HCT116 (cell line): ENCODE data around the gene EML3. TPM values are rescaled to one million over a fixed set of nuclear protein-coding genes. Genes with fewer than 3 reads are reported as not detected.

Source experiments
- ATAC-seq: fragments of 200-7000 bp; cut with Tn5 transposase; 2 replicates; pipeline ENCODE4 v1.9.1; 2020; ENCODE audit warnings: mild to moderate bottlenecking, moderate library complexity
- BruUV-seq: library from RNA; stranded (reverse); fragments of 400-500 nt; replicated peaks from 2 replicates; lab custom pipeline; 2021; lab: Mats Ljungman, UMichigan
- CTCF ChIA-PET: fragments of 300-600 bp; sonication (Branson Sonifier 250); formaldehyde crosslinking; loops from one replicate; lab custom pipeline; 2021; ENCODE audit warnings: antibody characterized with exemption; lab: Charles Lee
- POLR2A ChIA-PET: fragments of 300-600, 350-600 bp; sonication (Branson Sonifier 250); formaldehyde crosslinking; loops from one replicate; lab custom pipeline; 2021; ENCODE audit warnings: antibody characterized with exemption; lab: Charles Lee
- RAD21 ChIA-PET, 2 experiments: fragments of 300-600 bp; sonication (Branson Sonifier 250); formaldehyde crosslinking; loops; one replicate each; lab custom pipeline; 2023; ENCODE audit warnings: low total read pairs in 2 of 2; ENCODE audit not compliant: uncharacterized antibody in 2 of 2, unreplicated experiment in 2 of 2, low non-redundant PET in 1 of 2; lab: Charles Lee
- DNase-seq: peaks from one replicate; pipeline ENCODE4 v3.0.0-alpha.2; 2010; ENCODE audit warnings: low read depth, low spot score
- H2AFZ ChIP-seq: fragments of 200-600 bp; shearing (Covaris generic), sonication (generic); 2 replicates; pipeline ENCODE4 v1.6.1; 2017; ENCODE audit warnings: low read depth, mixed run types, mixed read lengths, antibody characterized with exemption, low read length; ENCODE audit not compliant: poor library complexity, severe bottlenecking
- H3K27ac ChIP-seq: 2 replicates; pipeline ENCODE4 v1.5.1; 2012; ENCODE audit warnings: low read depth, low read length
- H3K27me3 ChIP-seq: fragments of 200-600 bp; sonication (generic); 2 replicates; pipeline ENCODE4 v1.6.1; 2016; ENCODE audit warnings: mixed run types, low read length, mixed read lengths; ENCODE audit not compliant: insufficient read depth
- H3K36me3 ChIP-seq, 2 experiments: fragments of 200-500 bp in 1 of 2; fragments of 200-600 bp in 1 of 2; sonication (Bioruptor generic) in 1 of 2; sonication (generic) in 1 of 2; 2 replicates each; pipeline versions ENCODE4 v1.5.1 to v1.6.1; 2014 to 2016; ENCODE audit warnings: low read length in 2 of 2, inconsistent platforms in 1 of 2, mixed read lengths in 1 of 2, mixed run types in 1 of 2; ENCODE audit not compliant: insufficient read depth in 2 of 2, control insufficient read depth in 1 of 2
- H3K4me1 ChIP-seq, 2 experiments: fragments of 200-600 bp in 1 of 2; sonication (generic) in 1 of 2; 2 replicates each; pipeline versions ENCODE4 v1.5.1 to v1.6.1; 2012 to 2017; ENCODE audit warnings: low read length in 2 of 2, inconsistent platforms in 1 of 2, mild to moderate bottlenecking in 1 of 2, mixed read lengths in 1 of 2, mixed run types in 1 of 2, moderate library complexity in 1 of 2; ENCODE audit not compliant: insufficient read depth in 2 of 2, control insufficient read depth in 1 of 2
- H3K4me2 ChIP-seq: fragments of 200-600 bp; sonication (generic); 2 replicates; pipeline ENCODE4 v1.6.1; 2017; ENCODE audit warnings: mixed run types, low read length, mixed read lengths
- H3K4me3 ChIP-seq, 2 experiments: fragments of 200-600 bp in 1 of 2; sonication (generic) in 1 of 2; replicated peaks in 1 of 2; 2 replicates each; pipeline ENCODE4 v1.5.1; 2011 to 2016; ENCODE audit warnings: low read length in 2 of 2, control low read depth in 1 of 2, low read depth in 1 of 2, mild to moderate bottlenecking in 1 of 2, mixed read lengths in 1 of 2, mixed run types in 1 of 2
- H3K79me2 ChIP-seq: fragments of 200-600 bp; sonication (generic); 2 replicates; pipeline ENCODE4 v1.6.1; 2017; ENCODE audit warnings: mild to moderate bottlenecking, mixed run types, low read length, moderate library complexity, mixed read lengths; ENCODE audit not compliant: insufficient read depth
- H3K9ac ChIP-seq: fragments of 200-600 bp; sonication (generic); 2 replicates; pipeline ENCODE4 v1.6.1; 2016; ENCODE audit warnings: low read length, mixed read lengths
- H3K9me2 ChIP-seq: fragments of 200-600 bp; sonication (generic), shearing (Covaris generic); 2 replicates; pipeline ENCODE4 v1.6.1; 2017; ENCODE audit warnings: mixed run types, mild to moderate bottlenecking, moderate library complexity; ENCODE audit not compliant: insufficient read depth
- H3K9me3 ChIP-seq, 2 experiments: fragments of 200-500 bp in 1 of 2; fragments of 200-600 bp in 1 of 2; sonication (Bioruptor generic) in 1 of 2; sonication (generic) in 1 of 2; 2 replicates each; pipeline ENCODE4 v1.6.1; 2014 to 2017; ENCODE audit warnings: low read length in 2 of 2, mixed read lengths in 2 of 2, inconsistent platforms in 1 of 2, low read depth in 1 of 2, mild to moderate bottlenecking in 1 of 2, mixed run types in 1 of 2, moderate library complexity in 1 of 2; ENCODE audit not compliant: control insufficient read depth in 1 of 2, insufficient read depth in 1 of 2
- H4K20me1 ChIP-seq: fragments of 200-600 bp; sonication (generic), shearing (Covaris generic); 2 replicates; pipeline ENCODE4 v1.6.1; 2017; ENCODE audit warnings: mixed run types, mild to moderate bottlenecking, moderate library complexity; ENCODE audit not compliant: insufficient read depth
- ATF3 ChIP-seq: IDR thresholded peaks from 2 replicates; pipeline ENCODE4 v1.6.1; 2012
- CBX3 ChIP-seq: IDR thresholded peaks from 2 replicates; pipeline ENCODE4 v1.6.1; 2012; ENCODE audit warnings: low read depth
- ELF1 ChIP-seq: IDR thresholded peaks from 2 replicates; pipeline ENCODE4 v1.6.1; 2012; ENCODE audit warnings: low read depth, borderline replicate concordance
- POLR2A ChIP-seq: IDR thresholded peaks from 2 replicates; pipeline ENCODE4 v1.7.0; 2011; ENCODE audit warnings: borderline replicate concordance; ENCODE audit not compliant: insufficient read depth, insufficient read length; ENCODE audit errors: extremely low read depth
- POLR2AphosphoS5 ChIP-seq: IDR thresholded peaks from 2 replicates; pipeline ENCODE4 v1.6.1; 2011; ENCODE audit warnings: mild to moderate bottlenecking, low read depth, low read length, moderate library complexity
- REST ChIP-seq: IDR thresholded peaks from 2 replicates; pipeline ENCODE4 v1.6.1; 2012; ENCODE audit warnings: low read depth
- SIN3A ChIP-seq: IDR thresholded peaks from 2 replicates; pipeline ENCODE4 v1.6.1; 2012; ENCODE audit warnings: low read depth
- SP1 ChIP-seq: IDR thresholded peaks from 2 replicates; pipeline ENCODE4 v1.6.1; 2012; ENCODE audit warnings: low read depth
- TCF7L2 ChIP-seq: IDR thresholded peaks from 2 replicates; pipeline ENCODE4 v1.7.0; 2011; ENCODE audit warnings: borderline replicate concordance, inconsistent platforms; ENCODE audit not compliant: insufficient read depth, insufficient read length; ENCODE audit errors: extremely low read depth
- YY1 ChIP-seq: IDR thresholded peaks from 2 replicates; pipeline ENCODE4 v1.6.1; 2011; ENCODE audit warnings: low read length, low read depth, moderate library complexity, mild to moderate bottlenecking; ENCODE audit not compliant: insufficient replicate concordance; ENCODE audit errors: extremely low read depth
- ZFX ChIP-seq: fragments of 450-650 bp; IDR thresholded peaks from 2 replicates; pipeline ENCODE4 v1.6.1; 2017
- ZNF274 ChIP-seq: fragments of 200-500 bp; sonication (Bioruptor generic); IDR thresholded peaks from 2 replicates; pipeline ENCODE4 v1.6.1; 2014; ENCODE audit warnings: mild to moderate bottlenecking, low read depth, low read length, inconsistent platforms
- intact Hi-C: fragments of 100-400 bp; cut with micrococcal nuclease; formaldehyde crosslinking; loops from 2 replicates; pipeline ENCODE4 v1.10.0; 2022
- total RNA-seq: library from RNA; stranded (reverse); gene quantifications from one replicate; pipeline ENCODE4 v1.2.1, GENCODE V29; 2021; ENCODE audit not compliant: unreplicated experiment

The EML3 gene
- total RNA-seq, 1 experiment from 2014 or later = 124 TPM

- CTCF ChIA-PET = interaction anchor here (0.7 to 3.8 kb wide), 5 partner anchors 13 to 231 kb away, joined by 3 to 30 read pairs (median 8); no protein-coding TSS in a partner anchor
- Histone ChIP-seq H3K4me2 (peak overlapping the region; percentile 94), H4K20me1 (no peaks in the 10 kb centered on the region; the same call in 1 of the 2 replicates), H3K9me3 (no peaks in the 10 kb centered on the region), H3K4me3 (peak overlapping the region; percentile 33 to 36), H3K36me3 (peaks cover 9 to 20% of the 10 kb centered on the region in 2 experiments; a peak in 3 of 4 replicates), H3K4me1 (peaks cover 84 to 99% of the 10 kb centered on the region in 2 experiments), H3K9ac (peak overlapping the region; percentile 81), H3K27me3 (no peaks in the 10 kb centered on the region), H2AFZ (no peak overlapping the region), H3K79me2 (peaks cover 32% of the 10 kb centered on the region), H3K9me2 (no peaks in the 10 kb centered on the region), H3K27ac (peak overlapping the region; percentile 99)
- BruUV-seq = no TSS peak
- POLR2A ChIA-PET = interaction anchor here (1.0 to 3.2 kb wide), 8 partner anchors 8 to 286 kb away, joined by 3 to 16 read pairs (median 5); partner anchors contain the start of genes AHNAK, C11orf98, CSKMT and EEF1G
- intact Hi-C loops = loop anchor here (1.0 to 5.0 kb wide), 3 partner anchors 131 to 287 kb away; no protein-coding TSS in a partner anchor
- ATAC-seq (no peak), DNase-seq (no peak)
- RAD21 ChIA-PET = interaction anchor here in 1 of 2 experiments (0.7 kb wide), 1 partner anchor 124 kb away, joined by 4 read pairs; no protein-coding TSS in a partner anchor
- no peak for TF ChIP-seq TCF7L2
- peak; percentile 1 for TF ChIP-seq POLR2A
Measured at GRCh38 chr11:62555464-62556107, 57.0 kb downstream of the EML3 start.

- Histone ChIP-seq H3K4me1 (peaks cover 74 to 90% of the 10 kb centered on the region in 2 experiments), H3K4me2 (peak overlapping the region; percentile 94), H3K27ac (peak overlapping the region; percentile 99), H2AFZ (no peak overlapping the region), H3K9me3 (no peaks in the 10 kb centered on the region), H3K9me2 (no peaks in the 10 kb centered on the region), H4K20me1 (no peaks in the 10 kb centered on the region; the same call in 1 of the 2 replicates), H3K27me3 (no peaks in the 10 kb centered on the region), H3K36me3 (peaks cover 9 to 12% of the 10 kb centered on the region in 2 experiments; a peak in 3 of 4 replicates), H3K4me3 (peak overlapping the region; percentile 30 to 52), H3K9ac (peak overlapping the region; percentile 81), H3K79me2 (peaks cover 22% of the 10 kb centered on the region)
- POLR2A ChIA-PET = interaction anchor here (1.4 to 3.2 kb wide), 4 partner anchors 7 to 286 kb away, joined by 6 to 16 read pairs (median 10); partner anchors contain the start of gene AHNAK
- DNase-seq = no peak
- TSS peak; percentile 43 for BruUV-seq
- intact Hi-C loops = loop anchor here (5.0 kb wide), 1 partner anchor 288 kb away; no protein-coding TSS in a partner anchor
- ATAC-seq = no peak
- RAD21 ChIA-PET = interaction anchor here in 1 of 2 experiments (2.2 kb wide), 1 partner anchor 11 kb away, joined by 6 read pairs; no protein-coding TSS in a partner anchor
- CTCF ChIA-PET = interaction anchor here (1.5 to 3.8 kb wide), 4 partner anchors 11 to 160 kb away, joined by 9 to 39 read pairs (median 20); no protein-coding TSS in a partner anchor
- TF ChIP-seq YY1 (no peak), ELF1 (no peak), REST (no peak), TCF7L2 (no peak), SP1 (no peak), CBX3 (no peak), ZNF274 (no peak), ATF3 (no peak), ZFX (no peak), SIN3A (no peak), POLR2AphosphoS5 (no peak)
Measured at GRCh38 chr11:62554387-62555167, 58.0 kb downstream of the EML3 start.
